Stimulated activated CD8-positive, alpha-beta memory T cell treated with anti-CD3 and anti-CD28 coated beads, Interleukin-12 subunit alpha, Interleukin-12 subunit beta, amount 100 ng/mL, for 4 hours (primary cell): ENCODE data around the gene SPATA6.
"Not testable (repeated sequence)": the region's sequence is repeated elsewhere in the genome, so short reads cannot be mapped to it uniquely, and the experiment has no call there.

ENCODE experiments used
- DNase-seq: peaks from one replicate; pipeline ENCODE4 v3.0.0-alpha.2; 2020; ENCODE audit warnings: low read depth

Gene SPATA6

DNA sequence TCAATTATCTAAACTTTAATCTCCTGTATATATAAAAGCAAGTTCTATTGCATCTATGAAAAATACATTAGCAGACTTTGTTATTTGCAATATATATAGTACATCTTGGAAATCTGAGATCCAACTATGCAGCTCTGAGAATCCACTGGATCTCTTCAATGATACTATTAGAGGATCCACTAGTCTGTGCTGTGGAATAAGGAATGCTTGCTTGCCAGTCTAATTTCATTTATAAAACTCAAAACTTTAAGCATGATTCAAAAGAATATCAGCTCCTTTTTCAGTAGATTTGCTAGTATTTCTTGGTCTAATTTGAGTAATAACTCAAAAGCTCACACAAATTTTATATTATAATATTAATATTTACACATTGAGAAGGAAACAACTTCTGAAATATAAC is 115.1 kb downstream of the SPATA6 start:
- DNase-seq = no peak

DNA sequence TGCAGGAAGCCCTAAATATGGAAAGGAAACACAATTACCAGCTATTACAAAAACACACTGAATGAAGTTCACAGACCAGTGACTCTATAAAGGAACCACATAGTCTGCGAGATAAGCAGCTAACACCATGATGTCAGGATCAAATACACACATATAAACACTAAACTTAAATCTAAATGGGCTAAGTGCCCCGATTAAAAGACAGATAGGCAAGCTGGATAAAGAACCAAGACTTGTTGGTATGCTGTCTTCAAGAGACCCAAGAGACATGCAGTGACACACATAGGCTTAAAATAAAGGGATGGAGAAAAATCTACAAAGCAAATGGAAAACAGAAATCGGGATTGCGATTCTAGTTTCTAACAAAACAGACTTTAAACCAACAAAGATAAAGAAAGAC is 127.6 kb downstream of the SPATA6 start:
- DNase-seq = no peak

DNA sequence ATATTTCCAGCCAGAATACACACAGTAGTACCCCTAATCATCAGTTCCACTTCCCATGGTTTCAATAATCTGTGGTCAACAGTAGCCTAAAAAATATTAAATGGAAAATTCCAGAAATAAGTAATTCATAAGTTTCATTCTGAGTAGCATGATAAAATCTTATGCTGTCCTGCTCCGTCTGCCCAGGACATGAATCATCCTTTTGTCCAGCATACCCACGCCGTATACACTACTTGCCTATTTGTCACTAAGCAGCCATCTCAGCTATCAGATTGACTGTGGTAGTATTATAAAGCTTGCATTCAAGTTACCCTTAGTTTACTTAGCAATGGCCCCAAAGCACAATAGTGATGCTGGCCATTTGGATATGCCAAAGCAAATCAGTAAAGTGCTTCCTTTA is 130.8 kb downstream of the SPATA6 start:
- no peak for DNase-seq

DNA sequence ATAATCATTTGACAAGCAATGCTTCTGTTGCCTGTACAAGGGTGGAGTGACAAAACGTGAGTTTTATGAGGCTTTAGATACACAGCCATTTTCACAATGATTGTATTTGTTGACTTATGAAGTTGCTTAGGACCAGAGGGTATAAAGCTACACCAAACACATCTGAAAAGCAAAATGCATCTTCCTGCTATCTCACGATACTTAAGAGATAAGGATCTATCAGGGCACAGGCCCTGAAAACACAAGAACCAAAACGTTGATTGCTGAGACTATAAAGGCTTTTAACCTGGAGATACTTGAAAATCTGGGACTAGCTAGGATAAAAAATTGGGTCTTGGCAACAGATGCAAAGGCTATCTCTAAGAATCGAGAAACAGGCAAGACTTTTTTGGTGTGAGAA is 133.7 kb downstream of the SPATA6 start:
- no peak for DNase-seq

DNA sequence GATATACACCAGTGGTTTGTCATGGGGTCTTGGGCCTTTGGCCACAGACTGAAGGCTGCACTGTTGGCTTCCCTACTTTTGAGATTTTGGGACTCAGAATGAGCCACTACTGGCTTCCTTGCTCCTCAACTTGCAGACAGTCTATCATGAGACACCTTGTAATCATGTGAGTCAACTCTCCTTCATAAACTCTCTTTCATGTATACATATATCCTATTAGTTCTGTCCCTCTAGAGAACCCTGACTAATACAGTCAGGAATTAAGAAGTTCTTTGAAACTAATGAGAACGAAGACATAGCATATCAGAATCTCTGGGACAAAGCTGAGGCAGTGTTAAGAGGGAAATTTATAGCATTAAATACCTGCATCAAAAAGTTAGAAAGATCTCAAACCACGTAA is 138.7 kb downstream of the SPATA6 start:
- no peak for DNase-seq

DNA sequence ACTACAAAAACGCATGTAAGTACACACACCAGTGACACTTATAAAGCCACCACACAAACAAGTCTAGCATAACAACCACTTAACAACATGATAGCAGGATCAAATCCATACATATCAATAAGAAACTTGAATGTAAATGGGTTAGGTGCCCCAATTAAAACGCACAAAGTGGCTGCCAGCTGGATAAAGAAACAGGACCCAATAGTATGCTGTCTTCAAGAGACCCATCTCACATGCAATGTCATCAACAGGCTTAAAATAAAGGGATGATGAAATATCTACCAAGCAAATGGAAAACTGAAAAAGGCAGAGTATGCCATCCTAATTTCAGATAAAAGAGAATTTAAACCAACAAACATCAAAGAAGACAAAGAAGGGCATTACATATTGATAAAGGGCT is 139.9 kb downstream of the SPATA6 start:
- no peak for DNase-seq

DNA sequence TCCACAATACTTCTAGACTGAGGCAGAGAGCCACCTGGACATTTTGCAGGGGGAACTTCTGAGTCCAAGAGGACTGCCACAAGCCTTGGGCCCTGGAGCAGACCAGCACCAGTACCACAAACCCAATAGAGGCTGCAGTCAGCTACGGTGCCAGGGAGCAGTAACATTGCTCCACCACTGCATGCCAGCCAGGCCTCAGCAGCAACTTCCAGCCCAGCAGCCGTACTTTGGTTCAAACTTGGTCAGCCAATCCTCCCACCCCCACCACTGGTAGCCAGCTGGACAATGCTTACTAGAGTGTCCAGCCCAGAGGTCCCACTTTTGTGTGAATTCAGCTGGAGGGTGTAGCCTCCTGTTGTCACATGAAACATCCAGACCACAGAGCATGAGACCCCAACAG is 142.1 kb downstream of the SPATA6 start:
- DNase-seq = no peak

DNA sequence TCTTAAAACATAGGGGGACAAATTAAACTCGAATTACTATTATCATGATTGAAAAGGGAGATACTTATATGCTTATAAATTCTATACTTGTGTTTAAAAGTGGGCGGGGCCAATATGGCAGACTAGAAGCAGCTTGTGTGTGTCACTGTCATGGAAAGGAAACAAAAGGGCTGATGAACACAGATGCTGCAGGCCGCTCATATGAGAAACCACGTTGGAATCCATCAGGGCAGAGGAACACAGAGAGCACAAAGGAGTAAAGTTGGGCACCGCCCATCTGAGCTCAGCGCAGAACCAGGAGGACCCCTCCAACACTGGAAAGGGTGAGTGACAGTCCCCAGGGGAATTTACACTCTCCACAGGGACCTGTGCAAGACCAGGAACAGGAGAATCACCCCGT is 142.5 kb downstream of the SPATA6 start:
- no peak for DNase-seq

DNA sequence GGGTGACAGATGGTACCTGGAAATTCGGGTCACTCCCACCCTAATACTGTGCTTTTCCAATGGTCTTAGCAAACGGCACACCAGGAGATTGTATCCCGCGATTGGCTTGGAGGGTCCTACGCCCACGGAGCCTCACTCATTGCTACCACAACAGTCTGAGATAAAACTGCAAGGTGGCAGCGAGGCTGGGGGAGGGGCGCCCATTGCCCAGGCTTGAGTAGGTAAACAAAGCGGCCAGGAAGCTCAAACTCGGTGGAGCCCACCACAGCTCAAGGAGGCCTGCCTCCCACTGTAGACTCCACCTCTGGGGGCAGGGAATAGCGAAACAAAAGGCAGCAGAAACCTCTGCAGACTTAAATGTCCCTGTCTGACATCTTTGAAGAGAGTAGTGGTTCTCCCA is 160.2 kb downstream of the SPATA6 start:
- not testable (repeated sequence) for DNase-seq

DNA sequence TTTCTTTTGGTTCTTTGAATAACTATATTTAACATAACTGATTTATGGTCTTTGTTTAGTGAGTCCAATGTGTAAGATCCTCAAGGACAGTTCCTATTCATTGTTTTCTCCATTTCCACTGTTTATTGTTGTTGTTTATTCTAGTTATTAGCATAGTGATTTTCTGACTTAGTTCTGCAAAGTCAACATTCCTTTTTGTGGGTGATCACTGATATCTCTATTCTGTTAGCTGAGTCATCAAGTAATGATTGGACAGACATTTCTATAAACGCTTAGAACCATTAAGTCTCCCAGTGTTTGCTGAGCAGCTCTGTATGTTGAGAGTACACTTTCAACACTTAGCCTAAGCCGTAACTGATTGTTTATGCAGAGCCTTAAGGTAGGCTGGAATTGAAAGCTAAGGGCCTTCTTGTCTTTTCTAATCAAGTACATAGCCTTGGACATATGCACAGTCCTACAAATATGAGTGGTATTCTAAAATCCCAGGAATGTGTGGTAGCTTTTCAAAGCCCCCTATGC is 162.4 kb downstream of the SPATA6 start:
- no peak for DNase-seq

DNA sequence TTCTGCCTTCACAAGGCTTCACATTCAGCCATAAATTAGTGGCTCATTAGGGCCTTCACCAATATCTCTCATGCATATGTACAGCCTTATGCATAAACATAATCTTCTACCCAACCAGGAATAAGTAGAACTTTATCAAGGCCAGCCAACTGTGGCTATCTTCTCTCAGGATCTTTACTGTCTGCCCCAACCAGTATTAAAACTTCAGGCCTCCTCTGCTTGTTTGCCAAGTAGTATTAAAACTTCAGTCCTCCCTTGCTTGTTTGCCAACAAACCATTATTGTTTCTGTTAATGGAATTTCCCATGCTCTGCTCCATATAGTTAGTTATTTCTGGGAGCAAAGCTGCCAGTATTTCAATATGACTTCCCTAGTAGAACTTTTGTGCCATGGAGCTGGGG is 169.4 kb downstream of the SPATA6 start:
- no peak for DNase-seq

DNA sequence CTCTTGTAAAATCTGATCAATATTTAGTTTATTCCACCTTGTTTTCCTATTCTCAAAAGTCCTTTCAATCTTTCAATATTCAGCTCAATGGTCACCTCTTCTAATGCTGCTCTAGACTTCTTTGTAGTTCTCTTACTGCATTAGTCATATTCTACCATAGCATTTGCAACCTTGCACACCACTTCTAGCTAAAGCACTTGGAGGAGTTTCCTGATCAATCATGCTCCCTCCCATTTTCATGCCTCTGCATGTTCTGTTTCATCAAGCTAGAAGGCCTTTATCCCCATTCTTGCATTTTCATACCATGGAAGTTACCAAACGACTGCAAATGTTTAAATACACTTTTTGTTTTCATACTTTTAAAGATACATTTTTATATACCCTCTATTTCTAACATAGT is 177.3 kb downstream of the SPATA6 start:
- no peak for DNase-seq

DNA sequence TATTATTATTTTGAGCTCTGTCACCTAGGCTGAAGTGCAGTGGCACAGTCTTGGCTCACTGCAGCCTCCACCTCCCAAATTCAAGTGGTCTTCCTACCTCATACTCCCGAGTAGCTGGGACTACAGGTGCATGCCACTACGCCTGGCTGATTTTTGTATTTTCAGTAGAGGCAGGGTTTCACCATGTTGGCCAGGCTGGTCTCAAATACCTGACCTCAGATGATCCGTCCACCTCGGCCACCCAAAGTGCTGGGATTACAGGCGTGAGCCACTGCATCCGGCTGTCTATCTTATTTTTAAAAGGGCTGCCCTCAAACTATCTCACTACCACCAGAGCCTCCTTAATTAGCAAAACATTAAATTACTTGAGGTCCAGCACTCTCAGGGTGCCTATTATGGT is 177.9 kb downstream of the SPATA6 start:
- not testable (repeated sequence) for DNase-seq

DNA sequence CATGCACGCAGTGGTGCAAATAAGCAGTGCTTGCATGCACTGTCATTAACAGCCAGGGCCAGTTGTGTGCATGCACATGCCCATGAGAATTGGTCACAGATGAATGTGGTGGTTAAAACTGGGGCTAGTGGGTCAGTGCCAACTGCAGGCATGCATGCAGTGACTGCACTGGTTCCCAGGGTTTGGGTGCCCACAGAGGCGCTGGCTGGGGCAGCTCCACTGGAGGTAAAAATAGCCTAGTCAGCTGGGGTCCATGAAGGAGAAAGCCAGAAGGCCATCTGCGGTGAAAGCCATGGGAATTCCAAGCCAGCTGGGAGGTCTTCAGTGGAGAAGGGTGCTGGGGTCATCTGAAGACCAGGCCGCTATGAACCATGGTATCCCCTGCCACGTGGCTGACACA is 179.3 kb downstream of the SPATA6 start:
- DNase-seq = no peak

DNA sequence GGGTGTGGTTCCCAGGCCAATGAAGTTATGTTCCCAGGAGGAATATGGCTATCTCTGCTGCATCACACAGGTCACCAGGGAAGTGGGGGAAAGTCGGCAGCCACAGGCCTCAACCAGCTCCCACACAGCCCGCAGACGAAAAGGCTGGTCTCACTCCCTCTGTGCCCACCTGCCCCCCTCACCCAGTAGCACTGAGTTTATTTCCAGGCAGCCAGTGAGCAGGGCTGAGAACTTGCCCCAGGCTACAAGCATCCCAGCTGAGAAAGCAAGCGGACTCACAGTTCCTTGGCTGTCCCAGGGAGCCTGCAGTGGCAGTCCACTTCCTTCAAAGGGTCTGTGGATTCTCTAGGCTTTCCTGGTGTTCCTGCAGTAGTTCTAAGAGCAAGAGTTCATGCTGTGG is 180.6 kb downstream of the SPATA6 start:
- no peak for DNase-seq

DNA sequence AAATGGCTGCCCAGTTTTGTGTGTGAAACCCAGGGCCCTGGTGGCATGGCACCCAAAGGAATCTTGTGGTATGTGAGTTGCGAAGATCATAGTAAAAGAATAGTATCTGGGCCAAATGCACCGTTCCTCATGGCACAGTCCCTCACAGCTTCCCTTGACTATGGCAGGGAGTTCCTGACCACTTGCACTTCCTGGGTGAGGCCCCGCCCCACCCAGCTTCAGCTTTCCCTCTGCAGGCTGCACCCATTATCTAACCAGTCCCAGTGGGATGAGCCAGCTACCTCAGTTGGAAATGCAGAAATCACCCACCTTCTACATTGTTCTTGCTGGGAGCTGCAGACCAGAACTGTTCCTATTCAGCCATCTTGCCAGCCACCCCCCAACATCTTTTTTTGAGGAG is 186.5 kb downstream of the SPATA6 start:
- no peak for DNase-seq

DNA sequence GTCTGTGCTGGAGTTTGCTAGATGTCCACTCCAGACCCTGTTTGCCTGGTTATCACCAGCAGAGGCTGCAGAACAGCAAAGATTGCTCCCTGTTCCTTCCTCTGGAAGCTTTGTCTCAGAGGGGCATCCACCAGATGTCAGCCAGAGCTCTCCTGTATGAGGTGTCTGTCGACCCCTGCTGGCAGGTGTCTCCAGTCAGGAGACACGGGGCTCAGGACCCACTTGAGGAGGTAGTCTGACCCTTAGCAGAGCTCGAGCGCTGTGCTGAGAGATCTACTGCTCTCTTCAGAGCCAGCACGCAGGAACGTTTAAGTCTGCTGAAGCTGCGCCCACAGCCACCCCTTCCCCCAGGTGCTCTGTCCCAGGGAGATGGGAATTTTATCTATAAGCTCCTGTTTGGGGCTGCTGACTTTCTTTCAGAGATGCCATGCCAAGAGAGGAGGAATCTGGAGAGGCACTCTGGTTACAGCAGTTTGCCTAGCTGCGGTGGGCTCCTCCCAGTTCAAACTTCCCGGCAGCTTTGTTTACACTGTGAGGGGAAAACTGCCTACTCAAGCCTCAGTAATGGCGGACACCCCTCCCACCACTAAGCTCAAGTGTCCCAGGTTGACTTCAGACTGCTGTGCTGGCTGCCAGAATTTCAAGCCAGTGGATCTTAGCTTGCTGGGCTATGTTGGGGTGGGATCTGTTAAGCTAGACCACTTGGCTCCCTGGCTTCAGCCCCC is 187.1 kb downstream of the SPATA6 start:
- DNase-seq = not testable (repeated sequence)

DNA sequence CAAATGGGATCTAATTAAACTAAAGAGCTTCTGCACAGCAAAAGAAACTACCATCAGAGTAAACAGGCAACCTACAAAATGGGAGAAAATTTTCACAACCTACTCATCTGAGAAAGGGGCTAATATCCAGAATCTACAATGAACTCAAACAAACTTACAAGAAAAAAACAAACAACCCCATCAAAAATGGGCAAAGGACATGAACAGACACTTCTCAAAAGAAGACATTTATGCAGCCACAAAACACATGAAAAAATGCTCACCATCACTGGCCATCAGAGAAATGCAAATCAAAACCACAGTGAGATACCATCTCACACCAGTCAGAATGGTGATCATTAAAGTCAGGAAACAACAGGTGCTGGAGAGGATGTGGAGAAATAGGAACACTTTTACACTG is 189.7 kb downstream of the SPATA6 start:
- DNase-seq = not testable (repeated sequence)

DNA sequence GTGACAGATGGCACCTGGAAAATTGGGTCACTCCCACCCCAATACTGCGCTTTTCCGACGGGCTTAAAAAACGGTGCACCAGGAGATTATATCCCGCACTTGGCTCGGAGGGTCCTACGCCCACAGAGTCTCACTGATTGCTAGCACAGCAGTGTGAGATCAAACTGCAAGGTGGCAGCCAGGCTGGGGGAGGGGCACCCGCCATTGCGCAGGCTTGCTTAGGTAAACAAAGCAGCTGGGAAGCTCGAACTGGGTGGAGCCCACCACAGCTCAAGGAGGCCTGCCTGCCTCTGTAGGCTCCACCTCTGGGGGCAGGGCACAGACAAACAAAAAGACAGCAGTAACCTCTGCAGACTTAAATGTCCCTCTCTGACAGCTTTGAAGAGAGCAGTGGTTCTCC is 194.6 kb downstream of the SPATA6 start:
- not testable (repeated sequence) for DNase-seq

DNA sequence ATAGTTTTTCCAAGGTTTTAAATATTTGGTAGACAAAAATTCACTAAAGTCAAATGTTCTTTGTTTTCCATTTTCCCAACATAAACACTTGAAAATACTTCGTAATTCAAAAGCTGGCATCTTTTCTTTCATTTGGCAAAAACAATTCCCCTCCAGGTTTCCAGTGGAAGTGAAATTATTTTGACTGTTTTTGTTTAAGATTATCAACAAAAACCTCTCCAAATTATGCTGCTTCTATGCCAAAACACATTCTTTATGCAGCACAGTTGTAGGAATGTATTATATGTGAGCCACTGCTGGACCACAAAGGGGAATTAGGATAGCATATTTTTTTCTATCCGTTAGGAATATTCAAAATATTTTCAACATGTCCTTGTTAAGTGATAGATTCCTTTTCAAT is 205.4 kb downstream of the SPATA6 start:
- no peak for DNase-seq

DNA sequence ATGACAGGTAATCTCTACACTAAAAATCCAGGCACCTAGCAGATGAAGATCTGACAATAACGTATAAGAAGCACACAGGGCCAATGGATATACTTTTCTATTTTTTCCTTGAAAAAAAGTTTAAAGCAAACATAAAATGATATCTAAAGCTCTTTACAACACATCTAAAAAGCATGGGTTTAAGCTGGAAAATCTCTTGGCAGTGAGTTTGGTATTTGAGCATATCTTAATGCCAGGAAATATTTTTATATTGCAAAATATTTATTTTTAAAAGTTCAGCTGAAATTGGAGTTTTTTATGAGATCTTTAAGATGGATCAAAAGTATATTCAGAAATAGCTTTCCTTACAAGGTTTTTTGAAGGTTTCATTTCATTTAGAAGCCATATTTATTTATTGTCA is 209.0 kb downstream of the SPATA6 start:
- no peak for DNase-seq

DNA sequence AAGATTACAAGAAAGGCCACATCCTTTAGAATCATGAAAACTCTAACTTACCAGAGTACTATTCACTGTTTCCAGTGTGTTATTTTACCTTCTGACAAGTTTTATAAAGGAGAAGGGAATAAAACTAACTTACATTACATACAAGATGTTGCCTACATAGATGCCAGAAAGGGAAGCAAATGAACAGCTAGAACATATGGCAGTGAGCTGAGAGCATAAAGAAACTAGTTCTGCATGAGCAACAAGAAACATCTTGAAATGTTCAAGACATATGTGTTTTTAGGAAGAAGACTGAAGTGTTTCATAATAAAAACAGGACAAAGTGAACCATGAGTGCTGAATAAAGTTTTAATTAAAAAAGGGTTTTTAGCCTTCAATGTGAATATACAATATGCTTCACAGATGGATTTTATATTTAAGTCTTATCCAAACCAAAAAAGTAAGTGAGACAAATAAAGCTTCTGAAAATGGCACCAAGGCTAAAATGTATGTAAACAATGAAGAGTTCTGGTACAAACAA is 210.1 kb downstream of the SPATA6 start:
- no peak for DNase-seq

DNA sequence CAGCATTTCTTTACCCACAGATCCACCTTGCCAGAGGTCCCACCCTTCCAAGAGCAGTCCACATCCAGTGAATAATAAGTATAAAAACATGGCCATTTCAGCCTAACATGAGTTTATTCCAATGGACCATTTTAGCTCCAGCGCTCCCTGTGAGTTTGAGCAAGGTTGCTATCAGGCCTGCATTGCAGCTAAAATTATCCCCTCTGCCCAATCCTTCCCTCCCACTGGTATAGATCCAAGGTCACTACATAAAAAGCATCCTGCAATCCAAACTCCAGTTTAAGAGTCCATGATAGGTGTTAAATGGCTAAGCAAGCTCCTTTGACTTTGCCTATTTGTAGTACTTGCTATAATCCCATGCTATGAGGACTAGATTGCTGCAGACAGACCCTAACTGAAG is 213.9 kb downstream of the SPATA6 start:
- DNase-seq = no peak

DNA sequence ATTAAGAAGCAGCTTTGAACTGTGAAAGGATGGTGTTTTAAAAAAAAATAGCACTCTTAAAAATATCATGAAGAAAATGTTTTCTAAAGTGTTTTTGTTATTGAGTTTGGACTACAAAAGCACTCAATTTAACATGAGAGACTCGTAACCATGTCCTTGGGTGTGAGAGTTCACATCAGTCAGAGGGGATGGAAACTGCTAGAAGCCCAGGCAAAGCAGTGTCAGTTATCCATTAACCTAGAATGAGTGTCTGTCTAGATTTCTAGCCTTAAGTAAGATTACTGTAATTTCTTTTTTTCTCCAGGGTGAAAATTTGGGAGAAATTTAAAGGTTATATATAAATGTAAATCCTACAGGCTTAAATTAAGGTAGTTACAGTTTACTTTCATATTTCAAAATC is 217.8 kb downstream of the SPATA6 start:
- DNase-seq = no peak
